Small intestine (tissue), 7 donors: ENCODE results near the gene NT5M. TPM values are rescaled to one million over a fixed set of nuclear protein-coding genes. Genes with fewer than 3 reads are reported as not detected.

Source experiments
- DNase-seq, 2 donors: peaks; one replicate each; pipeline versions ENCODE4 v3.0.0 to v3.0.0-alpha.2; 2013
- FAIRE-seq: peaks from 2 replicates; lab custom pipeline; 2012; peaks lifted over from hg19 to GRCh38; lab: Jason Lieb, UNC
- H3K27ac ChIP-seq, 3 donors: one replicate each; pipeline ENCODE4 v1.5.1; 2013; ENCODE audit warnings: low read length in 2 of 3, mild to moderate bottlenecking in 2 of 3, control low read depth in 1 of 3, inconsistent platforms in 1 of 3, low read depth in 1 of 3, moderate library complexity in 1 of 3
- H3K27me3 ChIP-seq, 3 donors: one replicate each; pipeline ENCODE4 v1.6.1; 2013; ENCODE audit warnings: low read length in 3 of 3, inconsistent platforms in 1 of 3; ENCODE audit not compliant: control insufficient read depth in 3 of 3, insufficient read depth in 3 of 3
- H3K36me3 ChIP-seq, 3 donors: one replicate each; pipeline ENCODE4 v1.6.1; 2013; ENCODE audit warnings: low read length in 3 of 3, inconsistent platforms in 1 of 3, low read depth in 1 of 3, mild to moderate bottlenecking in 1 of 3, moderate library complexity in 1 of 3; ENCODE audit not compliant: control insufficient read depth in 3 of 3, insufficient read depth in 2 of 3
- H3K4me1 ChIP-seq, 3 donors: one replicate each; pipeline ENCODE4 v1.6.1; 2013; ENCODE audit warnings: low read length in 2 of 3, inconsistent platforms in 1 of 3, low read depth in 1 of 3, mild to moderate bottlenecking in 1 of 3, moderate library complexity in 1 of 3; ENCODE audit not compliant: control insufficient read depth in 3 of 3, insufficient read depth in 2 of 3
- H3K4me3 ChIP-seq, 3 donors: one replicate each; pipeline ENCODE4 v1.5.1; 2013; ENCODE audit warnings: low read length in 3 of 3, control low read depth in 1 of 3, inconsistent platforms in 1 of 3, low read depth in 1 of 3, mild to moderate bottlenecking in 1 of 3, moderate library complexity in 1 of 3
- H3K9me3 ChIP-seq, 2 donors: one replicate each; pipeline ENCODE4 v1.6.1; 2013; ENCODE audit warnings: low read depth in 1 of 2, low read length in 1 of 2; ENCODE audit not compliant: control insufficient read depth in 2 of 2, insufficient read depth in 1 of 2
- WGBS, 3 donors: extraction: QIAGEN DNeasy Blood & Tissue Kit; methylation state at CpG; one replicate each; pipeline ENCODE4 v1.1.7; 2013; 5-methylcytosine and 5-hydroxymethylcytosine counted together
- polyA plus RNA-seq, 4 donors: library from polyadenylated mRNA; stranded (reverse) in 3 of 4; unstranded in 1 of 4; fragments of 200-250 nt in 3 of 4; fragments of 120-200 nt in 1 of 4; gene quantifications; one replicate each; pipeline versions ENCODE4 v1.2.1 to v1.2.3, GENCODE V29; 2013
- donor health status: healthy with polysubstance abuse.
- donor health status: control.
- donor health status: control.
- donor health status: Bipolar disorder and iron deficiency.
- donor health status: healthy.

NT5M gene
- polyA plus RNA-seq, 4 donors = 0.54 to 2.1 (median 1.6) TPM; not detected in 1

DNA sequence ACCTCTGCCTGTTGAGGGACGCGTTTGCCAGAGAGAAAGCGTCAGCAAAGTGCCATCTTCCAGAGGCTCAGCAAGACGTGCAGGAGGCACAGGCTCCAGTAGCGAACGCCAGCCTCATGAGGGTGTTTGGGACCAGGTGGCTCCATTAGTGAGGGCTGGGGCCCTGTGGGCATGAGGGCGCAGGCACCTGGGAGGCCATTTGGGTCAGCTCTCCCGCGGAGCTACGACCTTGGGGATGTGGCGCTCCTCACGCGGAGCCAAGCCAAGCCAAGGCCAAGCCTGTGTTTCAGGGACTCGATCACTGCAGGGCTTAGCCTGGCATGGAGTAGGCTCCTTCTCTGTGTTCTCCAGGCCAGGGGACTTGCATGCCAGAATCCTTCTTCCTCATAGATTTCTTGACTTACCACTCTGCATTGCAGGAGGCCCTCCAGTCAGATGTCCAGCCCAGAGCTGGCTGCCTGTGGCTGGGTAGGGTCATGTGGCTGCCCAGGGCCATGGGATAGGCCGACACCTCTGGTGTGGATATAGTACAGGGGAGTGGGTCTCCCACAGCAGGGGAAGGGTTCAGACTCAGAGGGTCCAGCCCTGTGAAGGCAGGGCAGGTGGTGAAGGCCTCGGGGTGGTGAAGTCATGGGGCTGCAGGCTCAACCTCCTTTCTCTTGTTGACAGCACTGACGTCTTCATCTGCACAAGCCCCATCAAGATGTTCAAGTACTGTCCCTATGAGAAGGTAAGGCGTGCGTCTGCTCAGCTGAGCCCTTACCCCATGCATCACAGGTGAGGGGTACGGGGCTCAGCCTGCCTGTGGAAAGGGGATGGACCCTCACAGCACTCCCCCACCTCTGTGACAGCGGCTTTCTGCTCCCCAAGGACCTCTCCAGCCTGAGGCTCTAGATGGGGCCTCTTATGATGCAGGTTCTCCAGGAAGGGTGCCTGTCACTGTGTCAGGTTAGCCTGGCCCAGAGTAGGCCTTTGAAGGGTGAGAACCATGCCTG, 19.6 kb downstream of the NT5M start:
- no peak for DNase-seq

DNA sequence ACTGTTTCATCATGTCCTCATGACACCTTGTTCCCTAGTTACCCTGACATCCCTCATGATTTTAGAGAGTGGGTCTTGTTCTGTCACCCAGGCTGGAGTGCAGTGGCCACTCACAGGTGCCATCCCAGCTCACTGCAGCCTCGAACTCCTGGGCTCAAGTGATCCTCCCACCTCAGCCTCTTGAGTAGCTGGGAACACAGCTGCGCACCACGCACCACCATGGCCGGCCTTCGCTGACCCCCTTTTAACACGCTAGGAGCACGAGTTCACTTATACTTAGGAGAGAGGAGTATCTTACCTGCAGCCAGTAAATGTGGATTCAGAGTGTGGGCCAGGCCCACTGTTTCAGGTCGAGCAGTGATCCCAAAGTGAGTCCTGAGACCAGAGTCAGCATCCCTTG, 21.4 kb downstream of the NT5M start:
- no peaks in the 10 kb centered on the region for H3K9me3 ChIP-seq
- 92 to 96% (median 95%) methylated on average over 8 of the region's 8 CpGs for WGBS, 3 donors
- no peaks in the 10 kb centered on the region for H3K4me1 ChIP-seq
- no peak overlapping the region for H3K4me3 ChIP-seq
- FAIRE-seq (no peak), DNase-seq (no peak)
- H3K36me3 ChIP-seq = peaks cover 0 to 11% (median 0%) of the 10 kb centered on the region in 3 donors
- no peaks in the 10 kb centered on the region for H3K27me3 ChIP-seq
- no peak overlapping the region for H3K27ac ChIP-seq

More for the DNA sequence above, 19.6 kb downstream of the NT5M start:
- H3K4me3 ChIP-seq = no peak overlapping the region
- 89 to 95% (median 93%) methylated on average over 21 of the region's 21 CpGs for WGBS, 3 donors
- no peaks in the 10 kb centered on the region for H3K4me1 ChIP-seq
- FAIRE-seq = no peak
- H3K36me3 ChIP-seq = peaks cover 0 to 11% (median 0%) of the 10 kb centered on the region in 3 donors
- no peaks in the 10 kb centered on the region for H3K27me3 ChIP-seq
- H3K27ac ChIP-seq = no peak overlapping the region
- no peaks in the 10 kb centered on the region for H3K9me3 ChIP-seq

DNA sequence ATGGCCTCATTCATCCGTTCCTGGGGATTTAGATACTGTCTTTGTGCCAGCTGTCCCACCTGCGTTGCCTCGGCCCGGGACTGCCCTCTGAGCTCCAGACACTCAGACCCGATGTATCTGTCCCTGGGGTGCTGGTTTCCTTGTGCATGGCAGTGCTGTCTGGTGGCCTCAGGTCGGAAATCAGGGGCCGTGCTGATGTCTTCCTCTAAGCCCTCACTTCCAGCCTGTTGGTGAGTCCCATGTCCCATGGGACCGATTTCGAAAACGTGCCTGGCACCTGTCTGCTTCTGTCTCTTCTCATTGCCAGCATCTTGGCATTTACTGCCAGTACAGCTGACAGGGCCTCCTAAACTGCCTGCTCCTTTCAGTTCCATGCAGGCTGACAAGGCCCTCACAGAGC, 22.1 kb downstream of the NT5M start:
- FAIRE-seq (no peak), DNase-seq (no peak)
- 92 to 93% (median 92%) methylated on average over 10 of the region's 10 CpGs for WGBS, 3 donors
- Histone ChIP-seq H3K27me3 (no peaks in the 10 kb centered on the region), H3K36me3 (peaks cover 0 to 11% (median 0%) of the 10 kb centered on the region in 3 donors), H3K27ac (no peak overlapping the region), H3K9me3 (no peaks in the 10 kb centered on the region), H3K4me1 (no peaks in the 10 kb centered on the region), H3K4me3 (no peak overlapping the region)

DNA sequence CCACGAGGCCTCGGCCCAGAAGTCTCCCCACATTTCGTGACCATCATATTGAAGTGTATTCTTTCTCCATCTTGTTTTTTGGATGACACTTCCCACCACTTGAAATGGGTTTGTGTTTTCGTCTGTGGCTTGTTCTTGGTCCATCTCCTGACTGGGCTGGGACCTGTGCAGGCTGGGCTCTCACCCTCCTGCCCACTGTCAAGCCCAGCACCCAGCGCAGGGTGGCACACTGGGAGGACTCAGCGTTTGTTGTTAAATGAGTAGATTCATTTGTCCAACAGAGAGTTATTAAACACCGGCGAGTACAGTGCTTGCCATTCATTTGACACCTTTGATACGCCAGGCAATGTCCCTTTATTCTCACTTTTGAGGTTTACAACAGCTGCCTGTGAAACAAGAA, 22.6 kb downstream of the NT5M start:
- no peaks in the 10 kb centered on the region for H3K9me3 ChIP-seq
- no peak for FAIRE-seq
- no peaks in the 10 kb centered on the region for H3K27me3 ChIP-seq
- H3K4me3 ChIP-seq = no peak overlapping the region
- WGBS, 3 donors = 91 to 94% (median 92%) methylated on average over 9 of the region's 9 CpGs
- H3K27ac ChIP-seq = no peak overlapping the region
- H3K36me3 ChIP-seq = peaks cover 0 to 11% (median 0%) of the 10 kb centered on the region in 3 donors
- H3K4me1 ChIP-seq = no peaks in the 10 kb centered on the region
- no peak for DNase-seq

DNA sequence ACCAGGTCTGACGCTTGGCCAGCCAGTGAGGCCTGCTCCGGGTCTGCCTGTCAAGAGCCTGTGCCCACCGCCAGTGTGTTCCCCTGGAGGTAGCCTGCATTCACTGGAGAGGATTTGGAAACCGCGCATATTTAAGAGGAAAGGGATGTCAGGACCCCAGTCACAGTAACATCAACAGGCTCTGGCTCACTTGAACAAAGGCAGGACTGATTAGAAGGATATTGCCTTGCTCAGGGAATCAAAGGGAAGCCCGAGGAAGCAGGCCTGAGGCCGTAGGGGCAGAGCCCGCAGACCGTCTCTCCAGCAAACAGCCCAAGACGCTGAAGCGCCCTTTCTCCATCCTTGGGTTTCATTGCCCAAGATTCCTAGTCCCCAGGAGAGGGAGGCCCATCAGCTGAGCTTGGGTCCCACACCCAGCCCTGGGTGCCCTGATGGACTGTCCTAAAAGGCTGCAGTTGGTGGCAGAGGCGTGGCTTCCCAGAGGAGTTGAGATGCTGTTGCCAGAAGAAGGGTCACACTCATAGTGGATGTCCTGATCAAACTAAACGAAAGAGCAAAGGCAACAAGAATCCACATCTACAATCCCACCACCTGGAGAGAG, 23.2 kb downstream of the NT5M start:
- Histone ChIP-seq H3K27me3 (no peaks in the 10 kb centered on the region), H3K4me3 (no peak overlapping the region), H3K27ac (no peak overlapping the region), H3K4me1 (no peaks in the 10 kb centered on the region), H3K36me3 (peaks cover 0 to 11% (median 0%) of the 10 kb centered on the region in 3 donors), H3K9me3 (no peaks in the 10 kb centered on the region)
- no peak for DNase-seq
- no peak for FAIRE-seq
- 94% methylated on average over 13 of the region's 13 CpGs for WGBS, 3 donors

DNA sequence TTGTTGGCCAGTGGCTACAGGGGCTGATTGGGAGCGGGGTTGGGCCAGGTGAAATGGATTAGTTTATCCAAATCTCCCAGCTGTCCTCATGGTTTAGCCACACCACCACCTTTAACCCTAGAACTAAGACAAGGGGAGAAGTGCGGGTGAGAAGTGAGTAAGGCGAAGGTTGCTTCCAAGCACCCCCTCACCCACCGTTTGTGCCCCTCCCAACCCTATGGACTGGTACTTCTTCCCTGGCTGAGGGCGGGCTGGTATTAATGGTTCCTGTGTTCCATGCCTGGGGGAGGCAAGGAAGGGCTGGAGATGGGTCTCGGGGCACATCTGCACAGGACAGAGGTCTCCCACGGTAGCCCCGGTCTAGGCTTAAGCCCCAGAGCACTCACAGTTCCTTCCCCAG, 25.1 kb downstream of the NT5M start:
- H3K36me3 ChIP-seq = peaks cover 0 to 7% (median under 1%) of the 10 kb centered on the region in 3 donors
- FAIRE-seq = no peak
- 85 to 86% (median 85%) methylated on average over 8 of the region's 8 CpGs for WGBS, 3 donors
- no peak overlapping the region for H3K27ac ChIP-seq
- no peaks in the 10 kb centered on the region for H3K27me3 ChIP-seq
- no peak overlapping the region for H3K4me3 ChIP-seq
- no peaks in the 10 kb centered on the region for H3K4me1 ChIP-seq
- H3K9me3 ChIP-seq = no peaks in the 10 kb centered on the region
- no peak for DNase-seq

DNA sequence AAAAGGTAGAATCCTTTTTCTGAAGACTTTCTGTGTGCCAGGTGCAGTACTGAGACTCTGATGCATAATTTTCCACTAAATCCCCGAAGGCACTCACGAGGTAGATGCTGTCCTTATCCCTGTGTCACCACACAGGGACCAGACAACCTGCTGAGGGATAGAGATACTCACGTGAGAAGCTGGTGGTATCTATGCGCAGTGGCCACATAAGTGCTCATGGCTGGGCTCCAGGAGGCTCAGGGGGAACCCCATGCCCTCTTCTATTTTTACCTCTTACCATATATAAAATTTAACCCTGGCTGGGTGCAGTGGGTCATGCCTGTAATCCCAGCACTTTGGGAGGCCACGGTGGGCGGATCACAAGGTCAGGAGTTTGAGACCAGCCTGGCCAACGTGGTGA, 38.3 kb downstream of the NT5M start:
- FAIRE-seq = no peak
- Histone ChIP-seq H3K27ac (no peak overlapping the region), H3K4me3 (no peak overlapping the region), H3K36me3 (no peaks in the 10 kb centered on the region), H3K4me1 (no peaks in the 10 kb centered on the region), H3K9me3 (no peaks in the 10 kb centered on the region), H3K27me3 (no peaks in the 10 kb centered on the region)
- WGBS, 3 donors = 91 to 93% (median 92%) methylated on average over 7 of the region's 7 CpGs
- no peak for DNase-seq

DNA sequence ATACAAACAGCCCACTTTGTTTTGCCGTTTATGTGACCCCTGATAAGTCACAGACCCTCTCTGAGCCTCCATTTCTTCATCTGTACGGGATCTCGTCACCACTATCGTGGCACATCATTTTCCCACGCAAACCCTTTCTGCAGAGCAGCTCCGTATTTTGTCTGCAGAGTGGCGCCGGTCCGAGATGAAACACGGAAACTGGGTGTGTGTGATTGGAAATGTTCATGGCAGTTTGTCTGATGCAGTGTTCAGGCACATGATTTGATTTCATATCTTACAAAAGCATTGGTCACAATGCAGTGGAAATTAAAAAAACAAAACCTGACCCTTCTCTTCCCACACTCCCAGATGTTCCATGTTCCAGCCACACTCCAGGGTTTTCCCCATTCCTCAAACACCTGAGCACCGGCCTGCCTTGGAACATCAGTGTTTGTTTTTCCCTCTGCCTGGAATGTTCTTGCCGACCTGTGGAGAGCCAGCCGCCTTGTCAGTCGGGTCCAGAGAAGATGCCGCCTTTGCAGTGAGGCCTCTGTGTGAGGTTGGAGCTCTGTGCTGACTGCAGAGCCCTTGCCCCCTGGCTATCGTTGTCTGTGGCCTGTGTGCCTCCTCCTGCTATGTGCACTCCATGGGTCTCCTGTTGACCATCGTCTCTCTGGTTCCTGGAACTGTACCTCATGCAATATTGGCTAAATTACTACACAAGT, 39.2 kb downstream of the NT5M start:
- WGBS, 3 donors = 80 to 86% (median 86%) methylated on average over 17 of the region's 17 CpGs
- no peak for DNase-seq
- Histone ChIP-seq H3K4me1 (no peaks in the 10 kb centered on the region), H3K27me3 (no peaks in the 10 kb centered on the region), H3K27ac (no peak overlapping the region), H3K9me3 (no peaks in the 10 kb centered on the region), H3K4me3 (no peak overlapping the region), H3K36me3 (peaks cover 0 to 5% (median 0%) of the 10 kb centered on the region in 3 donors)
- no peak for FAIRE-seq
